SK-N-MC (cell line): ENCODE data around the gene SCYL1.

Experiments used
- DNase-seq: peaks from one replicate; pipeline ENCODE4 v3.0.0-alpha.2; 2011; ENCODE audit warnings: low read depth, low spot score
- H3K27ac ChIP-seq: fragments of 200-600 bp; sonication (generic); 2 replicates; pipeline ENCODE4 v1.5.1; 2016; ENCODE audit warnings: mixed run types
- H3K36me3 ChIP-seq: fragments of 200-600 bp; sonication (generic); 2 replicates; pipeline ENCODE4 v1.6.1; 2017; ENCODE audit warnings: antibody characterized with exemption, low read length, mixed read lengths; ENCODE audit not compliant: insufficient read depth
- H3K4me3 ChIP-seq: fragments of 200-600 bp; sonication (generic); 2 replicates; pipeline ENCODE4 v1.5.1; 2016
- H3K9ac ChIP-seq: fragments of 200-600 bp; sonication (generic); 2 replicates; pipeline ENCODE4 v1.8.0; 2017; ENCODE audit warnings: mixed run types, mixed read lengths; ENCODE audit not compliant: insufficient read length
- H3K9me3 ChIP-seq: fragments of 200-600 bp; sonication (generic); 2 replicates; pipeline ENCODE4 v1.6.1; 2017; ENCODE audit warnings: low read depth, mild to moderate bottlenecking, antibody characterized with exemption, low read length, moderate library complexity, mixed read lengths
- EZH2 ChIP-seq: fragments of 200-600 bp; sonication (generic); IDR thresholded peaks from one replicate; pipeline ENCODE4 v1.6.1; 2017; ENCODE audit warnings: antibody characterized with exemption
- FOXP2 ChIP-seq: optimal IDR thresholded peaks from 2 replicates; pipeline ENCODE3; 2011; ENCODE audit warnings: mild to moderate bottlenecking, moderate library complexity; ENCODE audit not compliant: insufficient read depth; ENCODE audit errors: extremely low read length, control extremely low read depth
- POLR2AphosphoS5 ChIP-seq: IDR thresholded peaks from 2 replicates; pipeline ENCODE4 v1.6.1; 2012; ENCODE audit warnings: mild to moderate bottlenecking, low read depth, low read length, borderline replicate concordance

SCYL1 gene

DNA sequence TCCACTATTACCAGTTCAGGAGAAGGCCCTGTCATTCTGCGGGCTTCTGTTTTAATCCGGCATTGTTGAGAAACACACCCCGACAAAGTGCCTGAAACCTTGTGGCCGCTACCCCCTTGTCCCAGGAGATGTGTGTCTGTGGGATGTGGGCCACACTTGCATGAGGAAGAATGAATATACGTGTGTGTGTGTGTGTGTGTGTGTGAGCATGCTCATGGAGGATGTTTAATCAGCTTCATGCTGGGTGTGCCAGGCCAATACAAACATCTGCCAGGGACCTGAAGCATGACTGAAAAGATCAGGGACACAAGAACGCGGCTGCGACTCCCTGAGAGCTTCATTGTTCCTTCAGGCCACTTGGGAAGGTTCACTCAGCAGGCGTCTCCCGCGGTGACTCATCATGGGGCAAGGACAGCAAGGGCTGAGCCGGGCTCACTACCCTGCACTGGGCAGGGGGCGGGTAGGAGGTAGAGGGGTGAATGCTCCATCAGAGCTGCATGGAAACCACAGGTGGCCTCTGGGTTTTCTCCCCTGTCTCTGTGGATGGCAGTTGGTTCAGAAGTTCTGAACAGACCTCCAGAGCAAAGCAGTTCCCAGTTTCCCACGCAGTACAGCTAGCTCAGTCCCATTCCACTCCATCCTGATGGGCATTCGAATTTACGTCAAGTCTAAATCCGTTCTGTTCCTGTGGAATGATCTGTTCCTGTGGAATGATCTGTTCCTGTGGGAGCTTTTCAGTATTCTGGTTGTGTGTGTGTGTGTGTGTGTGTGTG lies 33.1 kb upstream of the SCYL1 start:
- TF ChIP-seq FOXP2 = no peak
- TF ChIP-seq EZH2 = no peak
- Histone ChIP-seq H3K9ac (peak overlapping the region; percentile 56), H3K27ac (peak overlapping the region; percentile 94), H3K9me3 (no peaks in the 10 kb centered on the region), H3K36me3 (no peaks in the 10 kb centered on the region), H3K4me3 (peak overlapping the region; percentile 54; the same call in 1 of the 2 replicates)
- DNase-seq = no peak

DNA sequence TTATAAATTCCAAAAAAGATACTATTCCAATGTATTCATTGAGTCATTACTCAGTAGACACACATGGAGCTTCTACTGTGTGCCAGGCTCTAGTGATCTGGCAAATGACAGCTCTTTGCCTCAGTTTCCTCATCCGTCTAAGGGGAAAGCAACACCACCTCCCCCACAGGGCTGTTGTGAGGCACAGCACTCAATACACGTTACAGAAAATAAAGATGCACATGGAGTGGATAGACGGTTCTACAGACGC lies 32.6 kb upstream of the SCYL1 start:
- TF ChIP-seq FOXP2 (no peak), EZH2 (no peak), POLR2AphosphoS5 (no peak)
- no peaks in the 10 kb centered on the region for H3K36me3 ChIP-seq
- no peak for DNase-seq
- H3K9me3 ChIP-seq = no peaks in the 10 kb centered on the region
- H3K4me3 ChIP-seq = peak overlapping the region; percentile 54
- peak overlapping the region; percentile 94 for H3K27ac ChIP-seq
- H3K9ac ChIP-seq = peak overlapping the region; percentile 56

DNA sequence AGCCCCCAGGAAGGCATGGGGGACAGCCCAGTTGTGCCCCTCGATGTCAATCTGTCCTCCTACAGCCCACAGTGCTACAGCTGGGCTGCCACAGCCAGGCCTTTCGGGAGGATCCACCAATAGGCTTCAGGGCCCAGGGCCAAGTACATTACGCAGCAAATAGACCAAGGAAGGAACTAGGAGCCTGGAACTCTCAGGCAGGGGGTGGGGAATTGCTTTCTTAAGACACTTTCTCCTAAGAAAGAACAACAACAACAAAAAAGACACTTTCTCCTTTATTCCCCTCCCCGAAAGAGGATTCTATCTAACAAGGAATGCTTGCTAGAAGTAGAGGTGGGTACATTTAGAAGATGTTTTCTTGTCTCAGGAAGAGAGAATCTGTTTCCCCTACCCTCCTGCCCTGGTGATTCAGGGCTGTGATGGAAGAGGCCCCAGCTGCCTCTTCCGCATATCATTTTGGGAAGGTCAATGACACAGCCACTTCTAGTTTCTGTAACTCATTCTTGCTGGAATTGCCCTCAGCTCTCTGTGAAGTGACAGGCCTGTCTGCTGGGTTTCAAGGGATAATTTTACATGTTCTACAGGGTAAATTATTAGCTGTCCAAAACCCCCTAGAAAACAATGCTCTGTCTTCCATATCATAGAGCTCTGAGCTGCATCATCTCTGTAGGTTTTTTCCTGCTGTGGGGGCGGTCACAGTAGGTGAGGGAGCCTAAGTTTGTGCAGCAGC lies 32.1 kb upstream of the SCYL1 start:
- Histone ChIP-seq H3K36me3 (no peaks in the 10 kb centered on the region), H3K9me3 (no peaks in the 10 kb centered on the region), H3K9ac (peak overlapping the region; percentile 56), H3K27ac (peak overlapping the region; percentile 94), H3K4me3 (peak overlapping the region; percentile 54)
- TF ChIP-seq FOXP2 = no peak
- DNase-seq = no peak

DNA sequence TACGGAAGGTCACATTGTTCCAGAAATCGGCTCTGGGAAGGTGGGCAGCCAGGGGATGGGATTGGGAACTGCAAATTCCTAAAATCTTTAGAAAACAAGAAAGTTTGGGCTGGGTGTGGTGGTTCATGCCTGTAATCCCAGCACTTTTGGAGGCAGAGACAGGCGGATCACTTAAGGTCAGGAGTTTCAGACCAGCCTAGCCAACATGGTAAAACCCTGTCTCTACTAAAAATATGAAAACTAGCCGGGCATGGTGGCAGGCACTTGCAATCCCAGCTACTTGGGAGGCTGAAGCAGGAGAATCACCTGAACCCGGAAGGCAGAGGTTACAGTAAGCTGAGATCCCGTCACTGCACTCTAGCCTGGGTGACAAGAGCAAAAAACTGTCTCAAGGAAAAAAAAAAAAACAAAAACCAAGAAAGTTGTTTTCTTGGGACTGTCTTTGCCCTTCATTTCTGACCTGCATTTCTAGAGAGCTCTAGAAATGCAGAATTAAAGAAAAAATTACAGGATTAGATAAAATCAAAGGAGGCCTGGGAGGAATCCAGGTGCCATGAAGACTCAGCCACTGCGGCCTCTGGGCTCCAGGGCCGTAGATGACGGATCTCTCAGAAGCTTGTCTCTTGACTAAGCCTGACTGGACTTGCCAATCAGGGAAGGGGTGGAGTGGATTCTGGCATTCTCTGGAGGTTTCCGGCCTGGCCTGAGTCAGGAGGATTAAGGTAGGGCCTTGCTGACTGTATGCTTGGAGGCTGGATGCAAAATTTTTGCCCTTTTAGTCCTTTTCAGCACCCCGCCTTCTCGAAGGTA lies 31.3 kb upstream of the SCYL1 start:
- TF ChIP-seq POLR2AphosphoS5 (no peak), EZH2 (no peak), FOXP2 (no peak)
- peak overlapping the region; percentile 94 for H3K27ac ChIP-seq
- H3K9me3 ChIP-seq = no peaks in the 10 kb centered on the region
- no peak overlapping the region for H3K4me3 ChIP-seq
- DNase-seq = no peak
- peak overlapping the region; percentile 56 for H3K9ac ChIP-seq
- no peaks in the 10 kb centered on the region for H3K36me3 ChIP-seq

DNA sequence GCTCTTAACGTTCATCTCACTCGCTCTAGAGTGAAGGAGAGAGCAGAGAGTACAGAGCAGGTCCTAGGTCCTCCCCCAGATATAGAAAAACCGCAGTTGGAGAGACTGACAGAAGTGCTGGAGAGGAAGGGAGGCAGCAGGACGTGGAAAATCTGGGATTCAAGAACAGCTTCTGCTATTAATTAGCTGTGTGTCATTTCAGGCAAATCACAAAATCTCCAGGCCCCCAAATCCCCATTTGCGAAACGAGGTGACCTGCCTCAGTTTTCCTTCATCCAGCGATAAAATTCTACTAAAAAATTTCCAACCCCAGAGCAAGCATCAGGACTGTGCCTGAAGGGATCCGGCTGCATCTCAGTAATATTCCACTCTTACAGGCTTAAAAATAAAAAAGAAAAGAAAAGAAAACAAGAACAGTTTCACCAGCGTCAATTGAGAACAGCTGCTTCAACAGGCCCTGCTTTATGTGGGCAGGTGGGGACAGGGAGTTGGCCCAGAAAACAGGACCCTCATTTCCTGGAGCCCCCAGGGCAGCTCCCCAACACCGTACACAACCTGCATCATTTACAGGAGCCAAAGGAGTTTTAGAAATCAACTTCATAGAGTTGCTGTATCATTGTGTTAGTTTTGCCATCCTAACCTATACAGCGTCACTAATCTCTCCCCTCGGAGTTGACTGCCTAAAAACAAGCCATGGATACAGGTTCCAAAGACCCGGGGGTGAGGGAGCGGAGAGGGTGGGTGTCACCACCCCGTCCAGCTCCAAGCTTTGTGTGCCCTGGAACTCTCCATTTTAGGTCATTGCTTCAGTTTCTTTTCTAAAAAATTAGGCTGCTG lies 28.4 kb upstream of the SCYL1 start:
- Histone ChIP-seq H3K4me3 (peak overlapping the region; percentile 82), H3K9ac (peak overlapping the region; percentile 89), H3K36me3 (peaks cover 24% of the 10 kb centered on the region), H3K9me3 (no peaks in the 10 kb centered on the region), H3K27ac (peak overlapping the region; percentile 100)
- TF ChIP-seq EZH2 = no peak
- TF ChIP-seq FOXP2 = no peak
- TF ChIP-seq POLR2AphosphoS5 = peak; percentile 21; the same call in 1 of the 2 replicates
- DNase-seq = no peak

DNA sequence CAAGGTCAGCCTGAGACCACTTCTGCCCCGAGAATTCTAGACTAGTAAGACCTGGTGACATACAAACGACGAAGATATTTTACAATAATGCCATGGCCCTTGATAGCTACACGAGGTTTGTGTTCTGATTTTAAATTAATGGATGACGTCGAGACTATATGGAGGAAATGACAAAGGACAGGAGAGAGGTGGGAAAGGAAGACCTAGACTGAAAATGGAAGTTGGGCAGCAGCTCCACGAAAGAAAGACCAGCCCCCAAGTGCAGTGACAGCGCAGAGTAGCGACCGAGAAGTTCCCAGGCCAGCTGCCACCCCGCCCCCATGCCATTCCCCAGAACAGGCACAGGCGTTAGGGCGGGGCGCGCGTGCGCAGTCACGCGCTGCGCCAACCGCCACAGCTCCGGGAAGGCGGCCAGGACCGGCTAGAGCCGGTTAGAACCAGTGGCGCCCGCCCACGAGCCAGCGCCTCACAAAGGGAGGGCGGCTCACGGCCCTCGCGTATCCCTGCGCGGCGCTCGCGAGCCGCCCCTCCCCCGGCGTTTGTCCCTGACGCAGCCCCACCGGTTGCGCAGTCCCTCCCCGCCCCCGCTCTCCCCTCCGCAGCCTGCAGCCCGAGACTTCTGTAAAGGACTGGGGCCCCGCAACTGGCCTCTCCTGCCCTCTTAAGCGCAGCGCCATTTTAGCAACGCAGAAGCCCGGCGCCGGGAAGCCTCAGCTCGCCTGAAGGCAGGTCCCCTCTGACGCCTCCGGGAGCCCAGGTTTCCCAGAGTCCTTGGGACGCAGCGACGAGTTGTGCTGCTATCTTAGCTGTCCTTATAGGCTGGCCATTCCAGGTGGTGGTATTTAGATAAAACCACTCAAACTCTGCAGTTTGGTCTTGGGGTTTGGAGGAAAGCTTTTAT lies 27.5 kb upstream of the SCYL1 start:
- peak; percentile 79 for DNase-seq
- peak; percentile 57 for TF ChIP-seq FOXP2
- no peak for TF ChIP-seq EZH2
- TF ChIP-seq POLR2AphosphoS5 = peak; percentile 83
- peak overlapping the region; percentile 100 for H3K27ac ChIP-seq
- H3K9ac ChIP-seq = peak overlapping the region; percentile 99
- H3K9me3 ChIP-seq = no peaks in the 10 kb centered on the region
- H3K4me3 ChIP-seq = peak overlapping the region; percentile 89
- H3K36me3 ChIP-seq = peaks cover 33% of the 10 kb centered on the region

DNA sequence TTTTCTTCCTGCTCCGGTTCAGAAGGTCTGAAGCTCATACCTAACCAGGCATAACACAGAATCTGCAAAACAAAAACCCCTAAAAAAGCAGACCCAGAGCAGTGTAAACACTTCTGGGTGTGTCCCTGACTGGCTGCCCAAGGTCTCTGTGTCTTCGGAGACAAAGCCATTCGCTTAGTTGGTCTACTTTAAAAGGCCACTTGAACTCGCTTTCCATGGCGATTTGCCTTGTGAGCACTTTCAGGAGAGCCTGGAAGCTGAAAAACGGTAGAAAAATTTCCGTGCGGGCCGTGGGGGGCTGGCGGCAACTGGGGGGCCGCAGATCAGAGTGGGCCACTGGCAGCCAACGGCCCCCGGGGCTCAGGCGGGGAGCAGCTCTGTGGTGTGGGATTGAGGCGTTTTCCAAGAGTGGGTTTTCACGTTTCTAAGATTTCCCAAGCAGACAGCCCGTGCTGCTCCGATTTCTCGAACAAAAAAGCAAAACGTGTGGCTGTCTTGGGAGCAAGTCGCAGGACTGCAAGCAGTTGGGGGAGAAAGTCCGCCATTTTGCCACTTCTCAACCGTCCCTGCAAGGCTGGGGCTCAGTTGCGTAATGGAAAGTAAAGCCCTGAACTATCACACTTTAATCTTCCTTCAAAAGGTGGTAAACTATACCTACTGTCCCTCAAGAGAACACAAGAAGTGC lies 26.7 kb upstream of the SCYL1 start:
- H3K9ac ChIP-seq = peak overlapping the region; percentile 99
- peaks cover 41% of the 10 kb centered on the region for H3K36me3 ChIP-seq
- H3K9me3 ChIP-seq = no peaks in the 10 kb centered on the region
- H3K27ac ChIP-seq = peak overlapping the region; percentile 99
- DNase-seq = no peak
- TF ChIP-seq EZH2 (no peak), POLR2AphosphoS5 (no peak), FOXP2 (no peak)
- peak overlapping the region; percentile 89 for H3K4me3 ChIP-seq

DNA sequence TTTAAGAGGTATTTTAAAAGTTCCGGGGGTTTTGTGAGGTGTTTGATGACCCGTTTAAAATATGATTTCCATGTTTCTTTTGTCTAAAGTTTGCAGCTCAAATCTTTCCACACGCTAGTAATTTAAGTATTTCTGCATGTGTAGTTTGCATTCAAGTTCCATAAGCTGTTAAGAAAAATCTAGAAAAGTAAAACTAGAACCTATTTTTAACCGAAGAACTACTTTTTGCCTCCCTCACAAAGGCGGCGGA lies 26.2 kb upstream of the SCYL1 start:
- Histone ChIP-seq H3K4me3 (peak overlapping the region; percentile 89), H3K36me3 (peaks cover 46% of the 10 kb centered on the region)
- TF ChIP-seq POLR2AphosphoS5 = no peak
- TF ChIP-seq EZH2 = no peak
- no peak for TF ChIP-seq FOXP2

More for the DNA sequence above, 26.2 kb upstream of the SCYL1 start:
- Histone ChIP-seq H3K9me3 (no peaks in the 10 kb centered on the region), H3K9ac (peak overlapping the region; percentile 99), H3K27ac (peak overlapping the region; percentile 99)
- DNase-seq = no peak
